GM12878 (cell line): ENCODE data around the gene CSTPP1. TPM values are rescaled to one million over a fixed set of nuclear protein-coding genes. Genes with fewer than 3 reads are reported as not detected.
A peak's percentile ranks its signal among the peaks of the same experiment; 100 is the strongest.

Source experiments
- ATAC-seq: fragments of 200-7000 bp; cut with Tn5 transposase; 3 replicates; pipeline ENCODE4 v1.9.1; 2020; ENCODE audit warnings: mild to moderate bottlenecking, moderate library complexity
- BruUV-seq: library from RNA; stranded (reverse); fragments of 400-500 nt; replicated peaks from 2 replicates; lab custom pipeline; 2021; lab: Mats Ljungman, UMichigan
- CTCF ChIA-PET: fragments of 300-600 bp; sonication (Branson Sonifier 250); formaldehyde crosslinking; extraction: SDS; loops from one replicate; lab custom pipeline; 2021; ENCODE audit warnings: inconsistent platforms; lab: Yijun Ruan, JAX
- POLR2A ChIA-PET: fragments of 350-600 bp; formaldehyde crosslinking; extraction: SDS; loops from one replicate; lab custom pipeline; 2021; ENCODE audit warnings: inconsistent platforms; lab: Charles Lee
- RAD21 ChIA-PET: fragments of 300-600 bp; sonication (Branson Sonifier 250); formaldehyde crosslinking; loops from one replicate; lab custom pipeline; 2023; ENCODE audit warnings: antibody characterized with exemption; ENCODE audit not compliant: unreplicated experiment; lab: Charles Lee
- SMC1A ChIA-PET: fragments of 300-600 bp; sonication (Branson Sonifier 250); formaldehyde crosslinking; loops from one replicate; lab custom pipeline; 2023; ENCODE audit not compliant: unreplicated experiment, uncharacterized antibody; lab: Charles Lee
- DNase-seq: peaks from one replicate; pipeline ENCODE4 v3.0.0-alpha.2; 2011; ENCODE audit warnings: low read depth, low spot score
- FAIRE-seq: peaks from 3 replicates; lab custom pipeline; 2011; peaks lifted over from hg19 to GRCh38; lab: Jason Lieb, UNC
- H2AFZ ChIP-seq: 2 replicates; pipeline ENCODE4 v1.6.0; 2011; ENCODE audit warnings: low read depth, low read length, control low read depth; ENCODE audit not compliant: control insufficient read depth
- H3K27ac ChIP-seq: 2 replicates; pipeline ENCODE4 v1.5.1; 2011; ENCODE audit warnings: control low read depth; ENCODE audit not compliant: control insufficient read depth, insufficient read depth
- H3K27me3 ChIP-seq, 2 experiments: replicated peaks in 1 of 2; 2 replicates each; pipeline versions ENCODE4 v1.6.0 to v1.6.1; 2011; ENCODE audit warnings: low read length in 1 of 2; ENCODE audit not compliant: control insufficient read depth in 2 of 2, insufficient read depth in 2 of 2
- H3K36me3 ChIP-seq, 2 experiments: 2 replicates each; pipeline ENCODE4 v1.5.1; 2011; ENCODE audit warnings: low read length in 1 of 2; ENCODE audit not compliant: control insufficient read depth in 2 of 2, insufficient read depth in 2 of 2
- H3K4me1 ChIP-seq: 2 replicates; pipeline ENCODE4 v1.6.1; 2011; ENCODE audit warnings: mild to moderate bottlenecking, low read length, moderate library complexity, mixed read lengths; ENCODE audit not compliant: control insufficient read depth, insufficient read depth
- H3K4me2 ChIP-seq: 2 replicates; pipeline ENCODE4 v1.6.0; 2011; ENCODE audit warnings: control low read depth; ENCODE audit not compliant: control insufficient read depth, insufficient read depth
- H3K4me3 ChIP-seq: fragments of 200-600 bp; sonication (generic); 2 replicates; pipeline ENCODE4 v1.5.1; 2016
- H3K79me2 ChIP-seq: 2 replicates; pipeline ENCODE4 v1.6.0; 2011; ENCODE audit warnings: low read length; ENCODE audit not compliant: control insufficient read depth, insufficient read depth
- H3K9ac ChIP-seq: 2 replicates; pipeline ENCODE4 v1.8.0; 2011; ENCODE audit warnings: low read length, control low read depth, mixed read lengths; ENCODE audit not compliant: control insufficient read depth, insufficient read depth
- H3K9me3 ChIP-seq: replicated peaks from 3 replicates; pipeline ENCODE4 v1.5.1; 2011; ENCODE audit warnings: mild to moderate bottlenecking, low read length; ENCODE audit not compliant: control insufficient read depth, insufficient read depth
- H4K20me1 ChIP-seq: 2 replicates; pipeline ENCODE4 v1.6.0; 2011; ENCODE audit not compliant: control insufficient read depth, insufficient read depth
- ASH2L ChIP-seq: fragments of 300-600, 200-600 bp; sonication (generic); IDR thresholded peaks from 2 replicates; pipeline ENCODE4 v1.6.1; 2017; ENCODE audit warnings: low read depth, mild to moderate bottlenecking, borderline replicate concordance
- CUX1 ChIP-seq: IDR thresholded peaks from 2 replicates; pipeline ENCODE4 v1.6.1; 2012; ENCODE audit warnings: improper control_type of control experiment, low read depth, low read length; ENCODE audit not compliant: insufficient replicate concordance
- DPF2 ChIP-seq: fragments of 450-650 bp; IDR thresholded peaks from 2 replicates; pipeline ENCODE4 v1.6.1; 2017; ENCODE audit warnings: mild to moderate bottlenecking
- ELK1 ChIP-seq: IDR thresholded peaks from 2 replicates; pipeline ENCODE4 v1.6.1; 2012; ENCODE audit warnings: low read depth, low read length, improper control_type of control experiment
- EZH2 ChIP-seq: IDR thresholded peaks from 2 replicates; pipeline ENCODE4 v1.6.1; 2012; ENCODE audit warnings: low read depth, mild to moderate bottlenecking, control low read depth, inconsistent platforms, low read length, borderline replicate concordance; ENCODE audit not compliant: control insufficient read depth
- IKZF1 ChIP-seq: fragments of 450-650 bp; conservative IDR thresholded peaks from 2 replicates; pipeline ENCODE4 v1.6.1; 2017; ENCODE audit warnings: antibody characterized with exemption, mild to moderate bottlenecking
- LARP7 ChIP-seq: fragments of 450-650 bp; IDR thresholded peaks from 2 replicates; pipeline ENCODE4 v1.6.1; 2017; ENCODE audit warnings: mild to moderate bottlenecking
- MTA3 ChIP-seq: IDR thresholded peaks from 2 replicates; pipeline ENCODE4 v1.6.1; 2012; ENCODE audit warnings: low read length, inconsistent platforms, borderline replicate concordance
- PKNOX1 ChIP-seq: fragments of 450-650 bp; IDR thresholded peaks from 2 replicates; pipeline ENCODE4 v1.6.1; 2016; ENCODE audit warnings: mild to moderate bottlenecking
- STAT1 ChIP-seq: fragments of 450-650 bp; conservative IDR thresholded peaks from 2 replicates; pipeline ENCODE4 v1.6.1; 2014; ENCODE audit warnings: antibody characterized with exemption, mild to moderate bottlenecking
- ZSCAN29 ChIP-seq: fragments of 450-650 bp; IDR thresholded peaks from 2 replicates; pipeline ENCODE4 v1.6.1; 2017; ENCODE audit warnings: mild to moderate bottlenecking, moderate library complexity
- WGBS: methylation state at CpG from one replicate; pipeline ENCODE4 v1.1.6; 2016; ENCODE audit warnings: low lambda C conversion rate; ENCODE audit not compliant: insufficient replicate concordance, insufficient coverage; ENCODE audit errors: missing lambda C conversion rate; 5-methylcytosine and 5-hydroxymethylcytosine counted together
- in situ Hi-C: fragments of 300-500 bp; cut with MboI; formaldehyde crosslinking; loops from 9 replicates; pipeline ENCODE4 v1.14.3; 2018; ENCODE audit warnings: mixed read lengths
- intact Hi-C: fragments of 100-400 bp; cut with micrococcal nuclease; formaldehyde crosslinking; loops from one replicate; pipeline ENCODE4 v1.14.2; 2022; ENCODE audit not compliant: unreplicated experiment
- polyA plus RNA-seq, 11 experiments: library from polyadenylated mRNA; depleted of rRNA in 4 of 11; unstranded in 6 of 11; stranded (reverse) in 5 of 11; fragments of >200 nt; fragmentation: Nextera tagmentation in 4 of 11; fragmentation: Illumina TruSeq in 1 of 11; extraction: Ambion mirVana in 4 of 11; extraction: Trizol in 1 of 11; gene quantifications; 1 replicate in 1 of 11; 2 replicates in 10 of 11; pipeline versions ENCODE4 v1.2.1 to v1.2.3, GENCODE V29; 2011 to 2016; ENCODE audit warnings: inconsistent platforms in 2 of 11, missing spikeins in 2 of 11, low read depth in 1 of 11
- total RNA-seq, 4 experiments: library from RNA; depleted of rRNA in 3 of 4; stranded (reverse); fragments of >200 nt in 3 of 4; fragmentation: Illumina TruSeq in 1 of 4; extraction: Trizol in 1 of 4; gene quantifications; 2 replicates each; pipeline versions ENCODE4 v1.2.1 to v1.2.3, GENCODE V29; 2013 to 2021

Gene CSTPP1
- total and polyA plus RNA-seq, 10 of the 15 experiments (the other 5 are each of a cell fraction or from before 2014, with no cell fraction given): 7.1 to 23.4 (median 17.5) TPM

- Histone ChIP-seq H3K36me3 (no peaks in the 10 kb centered on the region), H3K27me3 (peaks cover 6 to 28% of the 10 kb centered on the region in 2 experiments), H3K4me2 (peak within 1 kb of the TSS; percentile 77), H3K4me1 (peaks cover 6% of the 10 kb centered on the region; the same call in 1 of the 2 replicates), H3K27ac (no peak within 1 kb of the TSS), H4K20me1 (no peaks in the 10 kb centered on the region), H2AFZ (peak within 1 kb of the TSS; percentile 8), H3K4me3 (peak within 1 kb of the TSS; percentile 44; the same call in 1 of the 2 replicates), H3K9me3 (no peaks in the 10 kb centered on the region), H3K79me2 (no peaks in the 10 kb centered on the region), H3K9ac (no peak within 1 kb of the TSS; the same call in 1 of the 2 replicates)
- FAIRE-seq (no peak), ATAC-seq (peak; percentile 63), DNase-seq (no peak)
- RAD21 ChIA-PET: interaction anchor here (0.8 to 3.1 kb wide), 2 partner anchors 138 to 235 kb away, joined by 3 to 17 read pairs; no protein-coding TSS in a partner anchor
- in situ Hi-C loops: no loop called here
- no TSS peak for BruUV-seq
- POLR2A ChIA-PET: no interaction called here
- SMC1A ChIA-PET: interaction anchor here (0.7 to 2.7 kb wide), 3 partner anchors 14 to 235 kb away, joined by 3 to 19 read pairs (median 3); no protein-coding TSS in a partner anchor
- intact Hi-C loops: loop anchor here (5.0 kb wide), 1 partner anchor 154 kb away; no protein-coding TSS in a partner anchor
- CTCF ChIA-PET: interaction anchor here (0.7 to 3.1 kb wide), 6 partner anchors 8 to 237 kb away, joined by 3 to 39 read pairs (median 3); no protein-coding TSS in a partner anchor
- WGBS: under 1% methylated on average over 30 of the region's 97 CpGs
- peak; percentile 44; the same call in 1 of the 2 replicates for TF ChIP-seq DPF2
- no peak for TF ChIP-seq ASH2L
- no peak for TF ChIP-seq ZSCAN29
- TF ChIP-seq PKNOX1: no peak
- TF ChIP-seq MTA3: no peak
- peak; percentile 29; the same call in 1 of the 2 replicates for TF ChIP-seq IKZF1
- TF ChIP-seq CUX1: no peak
- no peak for TF ChIP-seq ELK1
- no peak for TF ChIP-seq EZH2
- no peak for TF ChIP-seq STAT1
- peak; percentile 73; the same call in 1 of the 2 replicates for TF ChIP-seq LARP7
Measured at GRCh38 chr11:46918083-46918787, 18.3 kb upstream of the CSTPP1 start, which contains the start of gene LRP4. TSS of gene LRP4 (minus strand) at chr11:46918550. CDS start at chr11:46918379, 171 bp downstream.
